HepG2 (cell line): ENCODE results near the gene MAVS. TPM values are rescaled to one million over a fixed set of nuclear protein-coding genes. Genes with fewer than 3 reads are reported as not detected.

Experiments used
- IRF2 ChIP-seq: IDR thresholded peaks from 2 replicates; pipeline ENCODE4 v1.6.1; 2018; ENCODE audit warnings: missing genetic modification reagents, missing compliant biosample characterization
- MAFG ChIP-seq: sonication (generic); formaldehyde crosslinking; IDR thresholded peaks from 2 replicates; pipeline ENCODE4 v1.5.1; 2020; ENCODE audit warnings: mild to moderate bottlenecking, missing genetic modification reagents
- NFATC3 ChIP-seq: sonication (generic); formaldehyde crosslinking; IDR thresholded peaks from 2 replicates; pipeline ENCODE4 v1.5.1; 2020; ENCODE audit warnings: mild to moderate bottlenecking, missing genetic modification reagents
- RFXANK ChIP-seq: IDR thresholded peaks from 2 replicates; pipeline ENCODE4 v1.6.1; 2016
- RXRA ChIP-seq: sonication (generic); formaldehyde crosslinking; IDR thresholded peaks from 2 replicates; pipeline ENCODE4 v1.5.1; 2020; ENCODE audit warnings: missing genetic modification reagents
- TARDBP ChIP-seq: sonication (generic); formaldehyde crosslinking; IDR thresholded peaks from 2 replicates; pipeline ENCODE4 v1.8.0; 2022; ENCODE audit warnings: mild to moderate bottlenecking, missing genetic modification reagents
- ZNF225 ChIP-seq: sonication (generic); formaldehyde crosslinking; IDR thresholded peaks from 2 replicates; pipeline ENCODE4 v1.4.0; 2020; ENCODE audit warnings: mild to moderate bottlenecking, missing genetic modification reagents
- ZNF431 ChIP-seq: sonication (generic); formaldehyde crosslinking; IDR thresholded peaks from 2 replicates; pipeline ENCODE4 v1.9.0; 2022; ENCODE audit warnings: missing genetic modification reagents, low read depth, mild to moderate bottlenecking, borderline replicate concordance
- ZNF605 ChIP-seq: sonication (generic); formaldehyde crosslinking; IDR thresholded peaks from 2 replicates; pipeline ENCODE4 v1.8.0; 2022; ENCODE audit warnings: mild to moderate bottlenecking, missing genetic modification reagents
- ZSCAN31 ChIP-seq: sonication (generic); formaldehyde crosslinking; IDR thresholded peaks from 2 replicates; pipeline ENCODE4 v1.5.0; 2020; ENCODE audit warnings: low read depth, mild to moderate bottlenecking, missing genetic modification reagents
- polyA plus RNA-seq, 8 experiments: library from polyadenylated mRNA; depleted of rRNA in 3 of 8; stranded (reverse) in 7 of 8; unstranded in 1 of 8; fragments of >200 nt; fragmentation: Illumina TruSeq in 4 of 8; extraction: Trizol in 4 of 8; gene quantifications; 2 replicates each; pipeline versions ENCODE4 v1.2.1 to v1.2.3, GENCODE V29; 2011 to 2016; ENCODE audit warnings: low read depth in 4 of 8, missing spikeins in 1 of 8, mixed read lengths in 1 of 8; ENCODE audit not compliant: insufficient read depth in 1 of 8
- total RNA-seq, 5 experiments: library from RNA; depleted of rRNA; stranded (reverse); fragments of >200 nt; fragmentation: Illumina TruSeq; extraction: Trizol; gene quantifications; 2 replicates each; pipeline ENCODE4 v1.2.3, GENCODE V29; 2016; ENCODE audit warnings: low read depth in 1 of 5
- TF ChIP-seq, protein P1 (sequence below): sonication (generic); formaldehyde crosslinking; IDR thresholded peaks from 2 replicates; pipeline ENCODE4 v1.5.0; 2020; ENCODE audit warnings: mild to moderate bottlenecking, missing genetic modification reagents
- TF ChIP-seq, protein P2 (sequence below): sonication (generic); formaldehyde crosslinking; IDR thresholded peaks from 2 replicates; pipeline ENCODE4 v1.8.0; 2022; ENCODE audit warnings: mild to moderate bottlenecking, missing genetic modification reagents, moderate library complexity
- TF ChIP-seq, protein P3 (sequence below): sonication (generic); formaldehyde crosslinking; IDR thresholded peaks from 2 replicates; pipeline ENCODE4 v1.5.0; 2020; ENCODE audit warnings: mild to moderate bottlenecking, missing genetic modification reagents, borderline replicate concordance
- TF ChIP-seq, protein P4 (sequence below): sonication (generic); formaldehyde crosslinking; conservative IDR thresholded peaks from 2 replicates; pipeline ENCODE4 v1.8.0; 2022; ENCODE audit warnings: low read depth, missing genetic modification reagents
- TF ChIP-seq, protein P5 (sequence below): sonication (generic); formaldehyde crosslinking; IDR thresholded peaks from 2 replicates; pipeline ENCODE4 v1.4.0; 2020; ENCODE audit warnings: missing genetic modification reagents, borderline replicate concordance

Gene MAVS
- total and polyA plus RNA-seq, 2 of the 13 experiments (the other 11 are each of a cell fraction or from before 2014, with no cell fraction given): 27.3 to 36.6 TPM

DNA sequence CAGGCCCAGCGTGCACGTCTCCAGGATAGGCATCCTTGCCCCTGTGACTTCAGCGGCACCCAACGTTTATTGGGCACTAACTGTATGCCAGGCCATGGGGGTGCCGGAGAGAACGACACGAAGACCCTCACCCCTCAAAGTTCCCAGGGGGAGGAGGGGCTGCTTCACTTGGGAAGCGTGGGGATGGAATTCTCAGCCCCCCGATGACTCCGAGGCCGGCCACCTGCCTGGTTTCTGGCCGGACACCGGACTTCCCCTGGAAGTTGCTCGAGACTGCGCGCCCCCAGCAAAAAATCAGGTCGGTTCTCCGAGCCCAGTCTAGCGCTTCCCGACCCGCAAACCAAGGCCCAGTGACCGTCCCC is 275 bp upstream of the MAVS start (continued):
- TF ChIP-seq, protein P1, sequence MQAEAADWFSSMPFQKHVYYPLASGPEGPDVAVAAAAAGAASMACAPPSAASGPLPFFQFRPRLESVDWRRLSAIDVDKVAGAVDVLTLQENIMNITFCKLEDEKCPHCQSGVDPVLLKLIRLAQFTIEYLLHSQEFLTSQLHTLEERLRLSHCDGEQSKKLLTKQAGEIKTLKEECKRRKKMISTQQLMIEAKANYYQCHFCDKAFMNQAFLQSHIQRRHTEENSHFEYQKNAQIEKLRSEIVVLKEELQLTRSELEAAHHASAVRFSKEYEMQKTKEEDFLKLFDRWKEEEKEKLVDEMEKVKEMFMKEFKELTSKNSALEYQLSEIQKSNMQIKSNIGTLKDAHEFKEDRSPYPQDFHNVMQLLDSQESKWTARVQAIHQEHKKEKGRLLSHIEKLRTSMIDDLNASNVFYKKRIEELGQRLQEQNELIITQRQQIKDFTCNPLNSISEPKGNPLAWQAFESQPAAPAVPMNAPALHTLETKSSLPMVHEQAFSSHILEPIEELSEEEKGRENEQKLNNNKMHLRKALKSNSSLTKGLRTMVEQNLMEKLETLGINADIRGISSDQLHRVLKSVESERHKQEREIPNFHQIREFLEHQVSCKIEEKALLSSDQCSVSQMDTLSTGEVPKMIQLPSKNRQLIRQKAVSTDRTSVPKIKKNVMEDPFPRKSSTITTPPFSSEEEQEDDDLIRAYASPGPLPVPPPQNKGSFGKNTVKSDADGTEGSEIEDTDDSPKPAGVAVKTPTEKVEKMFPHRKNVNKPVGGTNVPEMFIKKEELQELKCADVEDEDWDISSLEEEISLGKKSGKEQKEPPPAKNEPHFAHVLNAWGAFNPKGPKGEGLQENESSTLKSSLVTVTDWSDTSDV: peak; percentile 5; the same call in 1 of the 2 replicates
- TF ChIP-seq NFATC3 (CRISPR knock-in tag) (peak; percentile 83; the same call in 1 of the 2 replicates), RXRA (CRISPR knock-in tag) (0 out of 2 replicates have a peak, but pooled peaks have one; percentile 1), ZSCAN31 (CRISPR knock-in tag) (peak; percentile 85; the same call in 1 of the 2 replicates), IRF2 (CRISPR knock-in tag) (0 out of 2 replicates have a peak, but pooled peaks have one; percentile 63), ZNF225 (CRISPR knock-in tag) (no peak), ZNF431 (CRISPR knock-in tag) (peak; percentile 23; the same call in 1 of the 2 replicates), ZNF605 (CRISPR knock-in tag) (no peak), RFXANK (no peak), MAFG (CRISPR knock-in tag) (no peak), TARDBP (CRISPR knock-in tag) (peak; percentile 33; the same call in 1 of the 2 replicates)
- TF ChIP-seq, protein P2, sequence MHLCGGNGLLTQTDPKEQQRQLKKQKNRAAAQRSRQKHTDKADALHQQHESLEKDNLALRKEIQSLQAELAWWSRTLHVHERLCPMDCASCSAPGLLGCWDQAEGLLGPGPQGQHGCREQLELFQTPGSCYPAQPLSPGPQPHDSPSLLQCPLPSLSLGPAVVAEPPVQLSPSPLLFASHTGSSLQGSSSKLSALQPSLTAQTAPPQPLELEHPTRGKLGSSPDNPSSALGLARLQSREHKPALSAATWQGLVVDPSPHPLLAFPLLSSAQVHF (CRISPR knock-in tag): no peak
- TF ChIP-seq, protein P3, sequence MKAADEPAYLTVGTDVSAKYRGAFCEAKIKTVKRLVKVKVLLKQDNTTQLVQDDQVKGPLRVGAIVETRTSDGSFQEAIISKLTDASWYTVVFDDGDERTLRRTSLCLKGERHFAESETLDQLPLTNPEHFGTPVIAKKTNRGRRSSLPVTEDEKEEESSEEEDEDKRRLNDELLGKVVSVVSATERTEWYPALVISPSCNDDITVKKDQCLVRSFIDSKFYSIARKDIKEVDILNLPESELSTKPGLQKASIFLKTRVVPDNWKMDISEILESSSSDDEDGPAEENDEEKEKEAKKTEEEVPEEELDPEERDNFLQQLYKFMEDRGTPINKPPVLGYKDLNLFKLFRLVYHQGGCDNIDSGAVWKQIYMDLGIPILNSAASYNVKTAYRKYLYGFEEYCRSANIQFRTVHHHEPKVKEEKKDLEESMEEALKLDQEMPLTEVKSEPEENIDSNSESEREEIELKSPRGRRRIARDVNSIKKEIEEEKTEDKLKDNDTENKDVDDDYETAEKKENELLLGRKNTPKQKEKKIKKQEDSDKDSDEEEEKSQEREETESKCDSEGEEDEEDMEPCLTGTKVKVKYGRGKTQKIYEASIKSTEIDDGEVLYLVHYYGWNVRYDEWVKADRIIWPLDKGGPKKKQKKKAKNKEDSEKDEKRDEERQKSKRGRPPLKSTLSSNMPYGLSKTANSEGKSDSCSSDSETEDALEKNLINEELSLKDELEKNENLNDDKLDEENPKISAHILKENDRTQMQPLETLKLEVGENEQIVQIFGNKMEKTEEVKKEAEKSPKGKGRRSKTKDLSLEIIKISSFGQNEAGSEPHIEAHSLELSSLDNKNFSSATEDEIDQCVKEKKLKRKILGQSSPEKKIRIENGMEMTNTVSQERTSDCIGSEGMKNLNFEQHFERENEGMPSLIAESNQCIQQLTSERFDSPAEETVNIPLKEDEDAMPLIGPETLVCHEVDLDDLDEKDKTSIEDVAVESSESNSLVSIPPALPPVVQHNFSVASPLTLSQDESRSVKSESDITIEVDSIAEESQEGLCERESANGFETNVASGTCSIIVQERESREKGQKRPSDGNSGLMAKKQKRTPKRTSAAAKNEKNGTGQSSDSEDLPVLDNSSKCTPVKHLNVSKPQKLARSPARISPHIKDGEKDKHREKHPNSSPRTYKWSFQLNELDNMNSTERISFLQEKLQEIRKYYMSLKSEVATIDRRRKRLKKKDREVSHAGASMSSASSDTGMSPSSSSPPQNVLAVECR: no peak
- TF ChIP-seq, protein P4, sequence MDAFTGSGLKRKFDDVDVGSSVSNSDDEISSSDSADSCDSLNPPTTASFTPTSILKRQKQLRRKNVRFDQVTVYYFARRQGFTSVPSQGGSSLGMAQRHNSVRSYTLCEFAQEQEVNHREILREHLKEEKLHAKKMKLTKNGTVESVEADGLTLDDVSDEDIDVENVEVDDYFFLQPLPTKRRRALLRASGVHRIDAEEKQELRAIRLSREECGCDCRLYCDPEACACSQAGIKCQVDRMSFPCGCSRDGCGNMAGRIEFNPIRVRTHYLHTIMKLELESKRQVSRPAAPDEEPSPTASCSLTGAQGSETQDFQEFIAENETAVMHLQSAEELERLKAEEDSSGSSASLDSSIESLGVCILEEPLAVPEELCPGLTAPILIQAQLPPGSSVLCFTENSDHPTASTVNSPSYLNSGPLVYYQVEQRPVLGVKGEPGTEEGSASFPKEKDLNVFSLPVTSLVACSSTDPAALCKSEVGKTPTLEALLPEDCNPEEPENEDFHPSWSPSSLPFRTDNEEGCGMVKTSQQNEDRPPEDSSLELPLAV: no peak
- TF ChIP-seq, protein P5, sequence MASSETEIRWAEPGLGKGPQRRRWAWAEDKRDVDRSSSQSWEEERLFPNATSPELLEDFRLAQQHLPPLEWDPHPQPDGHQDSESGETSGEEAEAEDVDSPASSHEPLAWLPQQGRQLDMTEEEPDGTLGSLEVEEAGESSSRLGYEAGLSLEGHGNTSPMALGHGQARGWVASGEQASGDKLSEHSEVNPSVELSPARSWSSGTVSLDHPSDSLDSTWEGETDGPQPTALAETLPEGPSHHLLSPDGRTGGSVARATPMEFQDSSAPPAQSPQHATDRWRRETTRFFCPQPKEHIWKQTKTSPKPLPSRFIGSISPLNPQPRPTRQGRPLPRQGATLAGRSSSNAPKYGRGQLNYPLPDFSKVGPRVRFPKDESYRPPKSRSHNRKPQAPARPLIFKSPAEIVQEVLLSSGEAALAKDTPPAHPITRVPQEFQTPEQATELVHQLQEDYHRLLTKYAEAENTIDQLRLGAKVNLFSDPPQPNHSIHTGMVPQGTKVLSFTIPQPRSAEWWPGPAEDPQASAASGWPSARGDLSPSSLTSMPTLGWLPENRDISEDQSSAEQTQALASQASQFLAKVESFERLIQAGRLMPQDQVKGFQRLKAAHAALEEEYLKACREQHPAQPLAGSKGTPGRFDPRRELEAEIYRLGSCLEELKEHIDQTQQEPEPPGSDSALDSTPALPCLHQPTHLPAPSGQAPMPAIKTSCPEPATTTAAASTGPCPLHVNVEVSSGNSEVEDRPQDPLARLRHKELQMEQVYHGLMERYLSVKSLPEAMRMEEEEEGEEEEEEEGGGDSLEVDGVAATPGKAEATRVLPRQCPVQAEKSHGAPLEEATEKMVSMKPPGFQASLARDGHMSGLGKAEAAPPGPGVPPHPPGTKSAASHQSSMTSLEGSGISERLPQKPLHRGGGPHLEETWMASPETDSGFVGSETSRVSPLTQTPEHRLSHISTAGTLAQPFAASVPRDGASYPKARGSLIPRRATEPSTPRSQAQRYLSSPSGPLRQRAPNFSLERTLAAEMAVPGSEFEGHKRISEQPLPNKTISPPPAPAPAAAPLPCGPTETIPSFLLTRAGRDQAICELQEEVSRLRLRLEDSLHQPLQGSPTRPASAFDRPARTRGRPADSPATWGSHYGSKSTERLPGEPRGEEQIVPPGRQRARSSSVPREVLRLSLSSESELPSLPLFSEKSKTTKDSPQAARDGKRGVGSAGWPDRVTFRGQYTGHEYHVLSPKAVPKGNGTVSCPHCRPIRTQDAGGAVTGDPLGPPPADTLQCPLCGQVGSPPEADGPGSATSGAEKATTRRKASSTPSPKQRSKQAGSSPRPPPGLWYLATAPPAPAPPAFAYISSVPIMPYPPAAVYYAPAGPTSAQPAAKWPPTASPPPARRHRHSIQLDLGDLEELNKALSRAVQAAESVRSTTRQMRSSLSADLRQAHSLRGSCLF (CRISPR knock-in tag): peak; percentile 82; the same call in 1 of the 2 replicates
